NT2/D1 (cell line): ENCODE data around the gene HAUS5.

Source experiments
- SUZ12 ChIP-seq: IDR thresholded peaks from 2 replicates; pipeline ENCODE4 v1.6.1; 2011; ENCODE audit not compliant: insufficient read length, insufficient read depth; ENCODE audit errors: extremely low read depth
- YY1 ChIP-seq: IDR thresholded peaks from 2 replicates; pipeline ENCODE4 v1.6.1; 2011; ENCODE audit not compliant: insufficient read length, insufficient read depth
- ZNF274 ChIP-seq: IDR thresholded peaks from 2 replicates; pipeline ENCODE4 v1.6.1; 2011; ENCODE audit warnings: mild to moderate bottlenecking, low read depth, low read length

GRCh38 chr19:35622750-35623149, 10.2 kb downstream of the HAUS5 start:
- TF ChIP-seq YY1 (no peak), SUZ12 (no peak), ZNF274 (no peak)
